ENCODE data around the gene HMGXB3.

HMGXB3 gene

DNA sequence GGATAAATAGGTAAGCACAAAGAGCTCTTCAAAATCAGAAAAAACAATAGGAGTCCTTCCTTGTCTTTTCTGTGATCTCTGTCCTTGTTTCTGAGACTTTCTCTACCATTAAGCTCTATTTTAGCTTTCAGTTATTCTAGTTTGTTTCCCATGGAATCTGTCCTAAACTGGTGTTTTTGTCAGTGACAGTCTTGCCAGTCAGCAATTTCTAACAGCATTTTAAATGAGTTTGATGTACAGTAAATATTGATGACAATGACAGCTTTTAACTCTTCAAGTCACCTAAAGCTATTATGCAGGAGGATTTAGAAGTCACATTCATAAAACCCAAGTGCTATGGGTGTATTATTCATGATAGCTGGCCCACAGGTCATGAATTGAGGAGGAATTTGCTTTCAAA is 18.0 kb upstream of the HMGXB3 start:
- in situ Hi-C loops (cut with MboI; ENCODE audit: low sequenced_read_pairs), result no loop called here

DNA sequence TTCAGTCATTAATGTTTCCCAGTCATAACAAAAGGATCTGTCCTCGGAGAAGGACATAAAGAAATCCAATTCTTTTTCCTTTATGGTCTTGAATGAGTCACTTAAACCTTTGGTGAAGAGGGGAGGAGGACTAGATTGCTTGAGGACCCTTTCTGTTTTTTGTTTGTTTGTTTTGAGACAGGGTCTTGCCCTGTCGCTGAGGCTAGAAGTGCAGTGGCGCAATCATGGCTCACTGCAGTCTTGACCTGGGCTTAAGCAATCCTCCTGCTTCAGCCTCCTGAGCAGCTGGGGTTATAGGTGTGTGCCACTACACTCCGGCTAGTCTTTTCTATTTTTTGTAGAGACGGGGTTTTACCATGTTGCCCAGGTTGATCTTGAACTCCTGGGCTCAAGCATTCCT is 12.4 kb upstream of the HMGXB3 start:
- in situ Hi-C loops (cut with MboI; ENCODE audit: low sequenced_read_pairs), result loop anchor here (5.0 kb wide), 1 partner anchor 351 kb away; no protein-coding TSS in a partner anchor

DNA sequence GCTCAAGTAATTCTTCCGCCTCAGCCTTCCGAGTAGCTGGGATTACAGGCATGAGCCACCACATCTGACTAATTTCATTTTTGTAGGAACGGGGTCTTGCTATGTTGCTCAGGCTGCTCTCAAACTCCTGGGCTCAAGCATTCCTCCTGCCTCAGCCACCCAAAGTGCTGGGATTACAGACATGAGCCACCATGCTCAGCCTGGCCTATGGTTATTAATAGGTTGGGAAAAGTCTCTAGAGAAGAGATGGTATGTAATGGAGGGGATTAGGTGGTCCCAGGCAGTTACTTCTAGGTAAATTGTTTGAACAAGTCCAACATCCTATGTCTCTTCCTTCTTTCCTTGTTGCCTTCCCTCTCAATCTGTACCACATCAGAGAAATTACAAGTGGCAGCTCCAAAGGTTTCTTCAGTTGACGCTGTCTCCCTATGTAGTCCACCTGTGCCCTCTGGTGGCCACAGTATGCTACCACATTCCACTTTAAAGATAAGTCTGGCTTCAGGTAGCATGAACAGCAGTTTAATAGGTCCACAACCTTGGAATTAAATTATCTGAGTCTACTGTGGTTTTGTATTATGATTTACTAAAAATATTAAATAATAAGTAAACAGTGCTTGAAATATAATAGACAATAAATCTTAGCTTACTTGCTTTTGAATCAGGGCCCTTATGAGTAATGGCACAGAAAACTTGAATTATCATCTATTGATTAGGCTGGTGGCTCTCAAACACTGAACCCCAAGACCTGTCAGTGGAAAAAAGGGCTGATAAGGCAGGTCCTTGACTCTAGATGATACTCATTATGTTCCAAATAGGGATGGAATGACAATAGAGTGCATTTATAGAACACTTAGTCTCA is 9.8 kb upstream of the HMGXB3 start:
- in situ Hi-C loops (cut with MboI; ENCODE audit: low sequenced_read_pairs), result no loop called here

DNA sequence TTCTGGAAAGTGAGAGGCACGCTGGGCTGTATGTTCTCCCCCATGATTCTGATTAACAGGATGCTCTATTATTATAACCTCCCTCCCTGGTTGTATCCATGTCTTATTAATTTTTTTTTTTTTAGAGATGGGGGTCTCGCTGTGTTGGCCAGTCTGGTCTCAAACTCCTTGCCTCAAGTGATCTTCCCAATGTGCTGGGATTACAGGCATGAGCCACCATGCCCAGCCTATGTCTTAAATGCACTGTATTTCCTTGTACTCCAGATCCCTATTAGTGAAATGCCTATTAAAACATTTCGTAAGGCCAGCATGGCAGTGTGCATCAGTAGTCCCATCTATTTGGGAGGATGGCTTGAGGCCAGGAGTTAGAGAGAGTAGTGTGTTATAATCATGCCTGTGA is 7.1 kb upstream of the HMGXB3 start:
- in situ Hi-C loops (cut with MboI; ENCODE audit: low sequenced_read_pairs), result no loop called here

DNA sequence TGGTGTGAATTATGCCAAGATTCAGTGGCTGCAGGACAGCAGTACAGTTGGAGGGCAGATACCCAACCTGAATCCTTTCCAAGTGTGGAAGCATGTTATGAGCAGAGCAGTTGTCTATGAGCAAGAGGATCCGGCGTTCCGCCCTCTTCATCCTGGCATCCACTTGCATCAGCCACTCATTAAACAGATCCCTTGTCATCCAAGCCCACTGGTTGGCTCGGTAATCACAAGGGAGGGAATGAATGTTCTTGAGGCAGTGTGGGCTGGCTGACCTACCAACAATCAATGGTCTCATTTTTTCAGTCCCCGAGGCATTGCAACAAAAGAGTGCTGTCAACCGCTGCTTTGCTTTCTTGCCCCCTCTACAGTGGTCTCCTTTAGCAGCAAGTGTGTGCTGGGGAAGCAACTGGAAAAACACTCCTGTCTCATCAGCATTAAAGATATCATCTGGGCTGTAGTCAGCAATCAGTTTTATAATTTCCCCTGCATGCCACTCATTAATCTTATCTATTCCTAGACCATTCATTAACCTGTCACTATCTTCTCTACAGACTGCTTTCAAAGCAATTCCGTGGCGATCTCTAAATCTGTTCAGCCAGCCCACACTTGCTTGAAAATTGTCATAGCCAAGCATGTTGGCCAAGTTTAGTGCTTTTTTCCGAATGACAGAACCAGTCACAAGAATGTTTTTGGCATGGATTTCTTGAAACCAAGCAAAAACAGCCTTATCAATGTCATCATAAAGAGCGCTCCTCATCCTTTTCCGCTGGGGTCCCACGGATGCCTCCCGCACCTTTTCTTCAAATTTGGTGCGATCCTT is 4.9 kb upstream of the HMGXB3 start:
- in situ Hi-C loops (cut with MboI; ENCODE audit: low sequenced_read_pairs), result no loop called here

DNA sequence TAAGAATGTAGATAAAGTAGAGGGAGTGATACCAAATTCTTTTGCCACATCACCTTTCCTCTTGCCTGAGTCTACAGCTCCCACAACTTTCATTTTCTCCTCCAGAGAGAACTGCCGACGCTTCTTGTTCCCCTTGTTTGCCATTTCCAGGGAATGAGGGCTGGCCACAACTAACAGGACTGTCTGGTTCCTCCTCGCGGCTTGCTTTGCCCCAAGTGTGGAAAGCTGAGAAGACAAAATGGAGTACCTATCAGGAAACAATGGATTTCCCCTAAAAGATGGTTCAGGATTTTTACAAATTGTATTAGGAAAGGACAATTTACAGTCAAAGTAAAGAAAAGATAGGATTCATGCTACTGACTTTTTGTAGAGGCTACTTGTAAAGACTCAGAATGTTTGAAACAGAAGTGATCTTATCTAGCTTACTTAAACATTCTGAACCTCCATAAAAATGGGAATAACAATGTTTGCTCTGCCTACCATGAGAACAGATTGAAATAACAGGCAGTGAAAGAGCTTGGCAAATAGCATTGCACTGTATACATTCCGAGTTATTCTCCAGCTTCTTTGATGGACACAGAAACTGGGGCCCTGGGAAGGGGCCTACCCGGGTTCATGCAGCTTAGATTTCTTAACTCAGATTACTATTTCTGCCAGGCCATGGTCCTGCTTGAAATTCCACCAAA is 4.2 kb upstream of the HMGXB3 start:
- in situ Hi-C loops (cut with MboI; ENCODE audit: low sequenced_read_pairs), result no loop called here

DNA sequence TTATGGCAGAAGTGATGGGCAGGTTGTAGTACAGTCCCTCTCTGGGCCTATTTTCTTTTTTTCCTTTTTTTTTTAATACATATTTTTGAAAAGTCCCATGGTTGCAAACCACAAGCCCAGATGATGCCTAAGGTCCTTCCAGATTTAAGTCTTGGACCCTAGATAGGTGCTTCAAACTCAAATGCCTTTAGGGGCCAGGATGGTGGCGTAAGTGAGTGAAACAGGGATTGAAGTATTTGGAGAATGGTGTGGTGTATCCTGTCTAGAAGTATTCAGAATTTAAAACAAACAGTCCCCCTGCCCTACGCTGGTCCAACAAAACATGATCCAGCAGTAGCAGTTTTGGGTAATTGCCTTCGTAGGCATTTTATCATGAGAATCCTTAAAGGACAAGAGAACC is 2.3 kb upstream of the HMGXB3 start:
- in situ Hi-C loops (cut with MboI; ENCODE audit: low sequenced_read_pairs), result no loop called here

DNA sequence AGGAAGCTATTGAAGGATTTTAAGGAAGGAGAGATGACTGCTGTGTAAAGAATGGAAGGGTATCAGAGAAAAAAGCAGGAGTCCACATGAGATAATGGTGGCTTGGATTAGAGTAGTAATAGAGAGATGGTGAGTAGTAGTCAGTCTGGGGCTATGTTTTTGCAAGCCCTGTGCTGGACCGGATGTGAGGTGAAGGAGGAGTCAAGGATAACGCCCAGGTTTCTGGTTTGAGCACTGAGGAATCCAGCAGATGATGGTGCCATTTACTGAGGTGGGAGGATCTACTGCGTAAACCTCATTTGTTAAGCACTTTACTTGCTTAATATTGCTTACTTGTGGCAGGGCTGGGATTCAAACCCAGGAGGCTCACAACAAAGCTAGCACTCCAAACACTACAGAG is 1.2 kb upstream of the HMGXB3 start:
- in situ Hi-C loops (cut with MboI; ENCODE audit: low sequenced_read_pairs), result no loop called here

DNA sequence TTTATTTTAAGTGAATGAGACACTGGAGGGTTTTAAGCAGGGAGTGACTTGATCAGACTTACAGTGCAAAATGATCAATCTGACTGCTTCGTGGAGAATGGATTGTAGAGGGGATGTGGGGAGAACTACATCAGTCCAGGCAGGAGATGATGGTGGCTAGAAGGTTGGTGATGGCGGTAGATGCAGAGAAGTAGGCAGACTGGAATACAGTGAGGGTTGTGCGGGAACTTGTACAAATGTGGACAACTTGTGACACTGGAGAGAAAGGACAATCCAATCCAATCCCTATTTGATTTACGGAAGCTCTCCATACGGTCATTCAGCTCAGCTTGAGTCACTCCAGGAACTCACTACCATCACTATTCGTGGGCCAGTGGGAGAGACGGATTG is 678 bp upstream of the HMGXB3 start:
- in situ Hi-C loops (cut with MboI; ENCODE audit: low sequenced_read_pairs), result no loop called here

DNA sequence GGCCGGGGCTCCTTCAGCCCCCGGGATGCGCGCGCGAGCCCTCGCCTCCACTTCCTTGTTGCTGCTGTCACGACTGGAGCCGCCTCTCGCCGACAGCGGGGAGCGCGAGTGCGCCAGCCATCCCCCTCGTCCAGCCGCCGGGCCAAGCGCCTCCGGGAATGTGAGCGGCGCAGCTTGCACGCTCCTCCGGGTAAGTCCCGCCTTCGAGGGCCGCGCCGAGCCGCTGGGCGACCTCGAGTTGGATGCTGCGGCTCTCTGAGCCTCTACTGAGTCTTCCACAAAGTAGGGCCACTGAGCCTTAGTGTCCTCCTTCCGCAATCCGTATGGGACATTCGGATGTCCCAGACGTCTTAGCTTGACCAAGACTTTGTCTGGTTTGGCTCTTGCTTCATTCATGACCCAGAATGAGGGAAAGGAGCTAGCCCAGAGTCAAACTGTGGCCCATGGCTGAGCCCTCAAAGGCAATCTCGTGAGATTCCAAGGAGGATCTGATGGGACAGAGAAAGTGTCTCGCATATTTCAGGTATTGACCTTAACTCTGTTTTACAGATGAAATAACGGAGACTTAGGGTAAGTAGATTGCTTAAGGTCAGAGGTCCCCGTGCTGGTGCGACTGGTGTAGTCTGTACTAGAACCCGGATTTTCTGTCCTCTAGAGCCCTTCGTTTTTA is 586 bp downstream of the HMGXB3 start:
- in situ Hi-C loops (cut with MboI; ENCODE audit: low sequenced_read_pairs), result no loop called here

DNA sequence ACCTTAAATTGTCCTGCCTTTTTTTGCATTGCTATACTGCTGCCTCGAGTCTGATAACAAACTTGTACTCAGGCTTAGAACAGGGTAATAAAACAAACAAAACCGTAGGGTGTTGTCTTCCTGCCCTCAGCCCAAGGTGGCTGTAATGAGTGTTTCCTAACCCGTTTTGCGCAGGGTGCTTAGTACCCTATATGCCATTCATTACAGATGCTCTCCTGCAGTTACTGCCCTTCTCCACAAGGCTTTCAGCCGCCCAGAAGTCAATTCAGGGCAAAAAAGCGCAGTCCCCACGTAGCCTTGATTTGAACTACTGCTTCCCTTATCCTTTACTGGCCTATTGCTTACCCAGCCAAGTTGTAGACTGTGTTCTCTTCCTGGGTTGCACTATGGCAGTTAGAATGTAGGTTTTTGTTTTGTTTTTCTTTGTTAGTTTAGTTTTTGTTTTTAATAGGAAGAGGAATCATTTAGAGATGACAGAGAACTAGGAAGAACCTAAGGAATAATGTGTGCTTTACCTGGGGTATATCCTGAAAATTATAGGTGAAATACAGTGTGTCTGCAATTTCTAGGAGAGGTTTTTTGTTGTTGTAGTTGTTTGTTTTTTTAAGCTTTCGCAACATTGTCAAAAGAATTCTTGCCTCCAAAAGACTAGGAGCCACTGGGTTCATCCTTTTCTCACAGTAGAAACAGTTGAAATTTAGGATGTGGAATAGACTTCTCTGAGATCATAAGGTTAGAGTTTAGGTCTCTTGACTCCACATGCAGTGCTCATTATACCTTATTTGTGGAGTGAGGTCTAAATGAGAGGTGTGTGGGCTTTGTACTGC is 1.3 kb downstream of the HMGXB3 start:
- in situ Hi-C loops (cut with MboI; ENCODE audit: low sequenced_read_pairs), result no loop called here

DNA sequence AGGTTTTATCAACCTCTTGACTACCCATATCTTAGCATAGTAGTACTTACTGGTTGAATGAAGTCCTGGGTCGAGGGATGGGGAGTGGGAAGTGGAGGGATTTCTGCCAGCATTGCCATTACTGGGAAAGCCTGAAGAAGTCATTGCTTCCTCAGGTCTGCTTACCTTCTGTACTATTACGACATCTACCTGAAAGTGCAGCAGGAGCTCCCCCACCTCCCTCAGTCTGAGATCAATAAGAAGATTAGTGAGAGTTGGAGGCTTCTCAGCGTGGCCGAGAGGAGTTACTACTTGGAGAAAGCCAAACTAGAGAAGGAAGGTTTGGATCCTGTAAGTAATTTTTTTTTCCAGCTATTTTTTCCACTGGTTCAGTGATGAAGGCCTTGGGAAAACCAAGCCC is 5.8 kb downstream of the HMGXB3 start:
- in situ Hi-C loops (cut with MboI; ENCODE audit: low sequenced_read_pairs), result no loop called here

DNA sequence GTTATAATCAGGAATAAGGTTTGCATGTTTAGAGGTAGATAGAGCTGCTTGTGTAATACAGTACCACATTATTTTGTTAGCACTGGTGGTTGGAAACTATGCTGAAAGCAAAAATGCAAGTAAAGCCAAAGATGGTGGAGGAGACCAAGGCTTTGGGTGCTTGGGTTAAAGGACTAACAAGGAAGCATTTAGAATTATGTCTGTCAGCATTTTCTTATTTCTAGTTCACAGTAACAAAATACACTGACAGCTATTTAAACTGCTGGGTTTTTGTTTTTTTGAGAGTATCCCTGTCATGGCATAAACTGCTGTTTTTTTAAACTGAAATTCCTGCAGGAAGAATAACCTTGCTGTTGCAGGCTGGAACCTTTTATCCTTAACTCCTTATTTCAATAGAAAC is 6.5 kb downstream of the HMGXB3 start:
- in situ Hi-C loops (cut with MboI; ENCODE audit: low sequenced_read_pairs), result no loop called here

DNA sequence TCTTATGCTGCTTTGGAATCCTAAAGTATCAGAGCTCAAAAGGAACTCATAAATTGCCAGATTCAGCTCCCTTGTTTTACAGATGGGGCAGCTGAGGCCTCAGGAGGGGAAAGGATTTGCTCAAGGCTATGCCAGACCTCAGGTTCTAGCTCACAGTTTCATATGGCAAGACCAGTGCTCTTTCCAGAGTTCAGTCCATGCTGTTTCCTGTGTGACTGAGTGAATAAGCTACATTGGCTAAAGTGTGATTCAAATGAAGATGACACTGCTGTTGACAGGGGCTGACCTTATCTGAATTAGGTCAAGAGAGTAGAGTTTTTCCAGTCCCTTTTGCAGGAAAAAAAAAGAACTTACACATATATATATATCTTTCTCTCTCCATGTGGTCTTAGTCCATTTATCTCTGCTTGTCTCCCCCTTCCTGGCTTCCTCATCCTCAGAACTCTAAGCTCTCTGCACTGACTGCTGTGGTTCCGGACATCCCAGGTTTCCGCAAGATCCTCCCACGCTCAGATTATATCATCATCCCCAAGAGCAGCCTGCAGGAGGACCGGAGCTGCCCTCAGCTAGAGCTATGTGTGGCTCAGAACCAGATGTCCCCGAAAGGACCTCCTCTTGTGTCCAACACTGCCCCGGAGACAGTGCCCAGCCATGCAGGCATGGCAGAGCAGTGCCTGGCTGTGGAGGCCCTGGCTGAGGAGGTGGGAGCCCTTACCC is 9.3 kb downstream of the HMGXB3 start:
- in situ Hi-C loops (cut with MboI; ENCODE audit: low sequenced_read_pairs), result no loop called here

DNA sequence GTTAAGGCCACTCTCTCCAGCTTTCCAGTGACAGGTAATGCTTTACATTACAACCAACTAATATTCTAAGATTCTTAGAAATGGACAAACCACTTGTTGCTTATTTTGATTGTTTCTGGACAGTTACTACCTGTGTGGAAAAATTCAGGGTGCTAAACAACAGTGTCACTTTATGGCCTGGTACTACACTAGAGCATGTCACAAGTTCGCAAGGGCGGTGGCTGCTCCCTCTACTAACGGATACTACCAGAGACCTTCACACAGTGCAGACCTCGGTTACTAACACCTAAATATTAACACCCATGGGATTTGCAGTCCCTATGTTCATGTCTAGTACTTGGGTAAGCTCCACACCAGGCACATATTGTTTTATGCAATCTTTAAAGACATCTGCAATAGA is 13.4 kb downstream of the HMGXB3 start:
- in situ Hi-C loops (cut with MboI; ENCODE audit: low sequenced_read_pairs), result no loop called here

DNA sequence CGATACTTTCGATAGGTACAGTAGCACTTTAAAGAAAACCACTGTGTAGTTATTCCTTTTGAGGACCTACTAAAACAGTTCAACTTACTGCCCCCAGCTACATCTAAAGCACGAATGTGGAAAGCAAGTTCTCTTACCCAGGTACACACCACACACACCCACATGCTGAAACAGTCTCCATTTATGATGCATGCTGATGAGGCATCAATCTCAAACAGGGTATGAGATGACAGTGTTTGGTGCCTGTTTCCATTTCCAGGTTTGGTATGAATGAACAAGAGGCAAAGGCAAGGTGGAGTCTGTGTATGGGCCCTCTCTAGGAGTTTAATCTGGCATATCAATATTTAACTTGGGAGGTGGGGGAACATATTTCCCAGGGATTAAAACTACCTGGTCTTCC is 13.9 kb downstream of the HMGXB3 start:
- in situ Hi-C loops (cut with MboI; ENCODE audit: low sequenced_read_pairs), result no loop called here

DNA sequence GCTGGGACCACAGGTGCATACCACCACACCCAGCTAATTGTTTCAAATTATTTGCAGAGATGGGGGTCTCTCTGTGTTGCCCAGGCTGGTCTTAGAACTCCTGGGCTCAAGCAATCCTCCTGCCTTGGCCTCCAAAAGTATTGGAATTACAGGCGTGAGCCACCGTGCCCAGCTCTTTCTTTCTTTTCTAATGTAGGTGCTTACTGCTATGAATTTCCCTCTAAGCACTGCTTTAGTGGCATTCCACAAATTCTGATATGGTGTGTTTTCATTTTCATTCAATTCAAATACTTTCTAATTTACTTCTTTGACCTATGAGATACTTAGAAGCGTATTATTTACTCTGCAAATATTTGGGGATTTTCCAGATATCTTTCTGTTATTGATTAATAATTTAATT is 14.9 kb downstream of the HMGXB3 start:
- in situ Hi-C loops (cut with MboI; ENCODE audit: low sequenced_read_pairs), result no loop called here

DNA sequence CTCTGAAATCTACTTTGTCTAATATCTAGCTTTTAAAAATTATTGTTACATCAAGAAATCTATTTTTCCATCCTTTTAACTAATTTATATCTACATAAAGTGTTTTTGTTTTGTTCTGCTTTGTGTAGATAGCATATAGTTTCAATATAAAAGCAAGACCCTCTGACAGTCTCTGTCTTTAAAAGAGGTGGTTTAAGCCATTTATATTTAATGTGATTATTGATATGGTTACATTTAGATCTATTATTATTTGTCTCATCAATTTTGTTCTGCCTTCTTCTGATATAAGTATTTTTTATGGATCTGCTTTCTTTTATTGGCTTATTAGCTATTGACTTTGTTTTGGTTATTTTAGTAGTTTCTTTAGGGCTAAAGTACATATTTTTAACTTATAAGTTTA is 16.0 kb downstream of the HMGXB3 start:
- in situ Hi-C loops (cut with MboI; ENCODE audit: low sequenced_read_pairs), result no loop called here

DNA sequence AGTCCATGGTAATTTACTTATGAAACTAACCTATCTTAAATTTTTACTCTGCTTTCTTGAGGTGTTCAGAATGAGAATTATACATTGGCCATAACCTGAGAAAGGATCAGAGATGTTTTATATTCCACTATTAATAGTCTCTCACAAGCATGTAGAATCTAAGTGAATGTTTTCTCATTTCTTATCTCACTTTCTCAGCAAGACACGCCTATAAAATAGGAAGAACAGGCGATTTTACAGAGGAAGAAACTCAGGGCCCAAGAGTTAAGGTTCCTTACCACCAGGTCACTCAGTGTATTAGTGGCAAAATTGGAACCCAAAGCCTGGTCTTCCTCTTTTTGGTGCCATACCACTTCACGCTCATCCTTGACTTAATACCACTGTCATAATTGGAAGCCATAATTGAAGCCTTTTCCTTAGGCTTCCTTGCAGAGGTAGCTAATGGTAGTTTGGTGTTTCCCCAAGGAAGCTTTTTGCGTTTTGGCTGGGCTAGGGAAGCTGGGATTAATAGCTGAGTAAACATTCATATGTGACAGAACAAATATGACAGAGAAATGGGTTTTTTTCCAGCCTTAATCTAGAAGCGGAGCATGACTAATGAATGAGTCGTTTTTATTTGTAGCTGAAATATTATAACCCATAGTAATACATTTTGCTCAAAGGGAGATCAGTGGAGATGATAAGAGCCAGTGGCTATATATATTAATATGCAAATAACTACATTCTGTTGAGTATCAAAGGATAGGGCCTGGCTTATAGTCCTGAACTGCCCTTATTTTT is 16.9 kb downstream of the HMGXB3 start:
- in situ Hi-C loops (cut with MboI; ENCODE audit: low sequenced_read_pairs), result no loop called here
